Measurements from ENCODE around the gene GRIK1.

DNA sequence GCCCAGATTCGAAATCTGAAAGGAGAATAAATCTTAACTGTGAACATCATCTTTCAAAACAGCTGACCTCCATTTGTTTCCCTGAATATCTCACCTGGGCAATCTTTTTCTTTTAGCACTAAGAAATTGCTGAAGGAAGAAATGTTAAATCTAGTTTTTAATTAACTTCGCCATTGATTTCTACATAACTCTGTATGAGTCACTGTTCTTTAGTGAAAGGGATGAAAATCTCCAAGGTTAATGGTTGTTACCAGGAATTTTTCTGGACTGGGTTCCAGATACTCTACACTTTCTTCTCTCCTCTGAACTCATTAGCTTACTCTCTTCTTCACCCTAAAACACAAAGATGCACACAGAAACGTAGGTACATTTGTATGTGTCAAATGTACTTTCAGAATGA lies 405.3 kb downstream of the GRIK1 start:
- TF ChIP-seq POLR2AphosphoS5 (IDR thresholded peaks at IDR 0.05; ENCODE audit: borderline replicate concordance, low read depth, low read length), result no peak
- TF ChIP-seq EZH2 (IDR thresholded peaks at IDR 0.05), result no peak
- no peak for TF ChIP-seq FOXP2 (optimal IDR thresholded peaks at IDR 0.05; ENCODE audit: control extremely low read depth, extremely low read length, insufficient read depth)

Measured in SK-N-MC (cell line).